SK-N-SH (cell line): ENCODE data around the gene RAPGEFL1. TPM values are rescaled to one million over a fixed set of nuclear protein-coding genes. Genes with fewer than 3 reads are reported as not detected.

Experiments
- CTCF ChIA-PET: fragments of 300-600, 350-600 bp; formaldehyde crosslinking; extraction: SDS; loops from one replicate; lab custom pipeline; 2021; lab: Yijun Ruan, JAX
- POLR2A ChIA-PET: fragments of 350-600 bp; sonication (Branson Sonifier 250); formaldehyde crosslinking; extraction: SDS; loops from one replicate; lab custom pipeline; 2020; ENCODE audit warnings: antibody characterized with exemption, inconsistent platforms; lab: Yijun Ruan, JAX
- DNase-seq: peaks from one replicate; pipeline ENCODE4 v3.0.0; 2012
- H2AFZ ChIP-seq: fragments of 200-600 bp; sonication (generic); 2 replicates; pipeline ENCODE4 v1.8.1; 2016; ENCODE audit warnings: antibody characterized with exemption, mild to moderate bottlenecking, low read depth
- H3F3A ChIP-seq: fragments of 200-600 bp; sonication (generic); replicated peaks from 2 replicates; pipeline ENCODE3; 2016; ENCODE audit warnings: antibody characterized with exemption, mild to moderate bottlenecking; ENCODE audit not compliant: insufficient read depth
- H3K27ac ChIP-seq, 2 experiments: fragments of 200-500 bp in 1 of 2; fragments of 200-600 bp in 1 of 2; sonication (Bioruptor generic) in 1 of 2; sonication (generic), shearing (Covaris generic) in 1 of 2; 2 replicates each; pipeline versions ENCODE4 v1.5.1 to v1.6.1; 2014 to 2016; ENCODE audit warnings: low read depth in 2 of 2, inconsistent platforms in 1 of 2, low read length in 1 of 2, mild to moderate bottlenecking in 1 of 2, mixed read lengths in 1 of 2
- H3K27me3 ChIP-seq: fragments of 200-600 bp; sonication (generic), shearing (Covaris generic); 2 replicates; pipeline ENCODE4 v1.6.1; 2016; ENCODE audit warnings: mixed run types; ENCODE audit not compliant: insufficient read depth
- H3K36me3 ChIP-seq, 2 experiments: fragments of 200-500 bp in 1 of 2; fragments of 200-600 bp in 1 of 2; sonication (Bioruptor generic) in 1 of 2; sonication (generic) in 1 of 2; replicated peaks in 1 of 2; 2 replicates each; pipeline versions ENCODE3 to v1.5.1; 2014 to 2016; ENCODE audit warnings: low read length in 1 of 2, mild to moderate bottlenecking in 1 of 2; ENCODE audit not compliant: insufficient read depth in 2 of 2, control insufficient read depth in 1 of 2
- H3K4me1 ChIP-seq, 2 experiments: fragments of 200-500 bp in 1 of 2; fragments of 200-600 bp in 1 of 2; sonication (Bioruptor generic) in 1 of 2; sonication (generic), shearing (Covaris generic) in 1 of 2; 2 replicates each; pipeline versions ENCODE4 v1.5.1 to v1.6.1; 2014 to 2016; ENCODE audit warnings: low read depth in 1 of 2, low read length in 1 of 2, mixed run types in 1 of 2; ENCODE audit not compliant: insufficient read depth in 2 of 2, control insufficient read depth in 1 of 2
- H3K4me2 ChIP-seq: fragments of 200-600 bp; sonication (generic), shearing (Covaris generic); 2 replicates; pipeline ENCODE4 v1.6.1; 2017; ENCODE audit warnings: mixed run types
- H3K4me3 ChIP-seq, 2 experiments: fragments of 200-500 bp in 1 of 2; fragments of 200-600 bp in 1 of 2; sonication (Bioruptor generic) in 1 of 2; sonication (generic), shearing (Covaris generic) in 1 of 2; 2 replicates each; pipeline versions ENCODE4 v1.5.1 to v1.8.1; 2014 to 2016; ENCODE audit warnings: low read depth in 2 of 2, inconsistent platforms in 1 of 2, low read length in 1 of 2, mild to moderate bottlenecking in 1 of 2, mixed read lengths in 1 of 2, moderate library complexity in 1 of 2
- H3K79me2 ChIP-seq: fragments of 200-600 bp; sonication (generic); 2 replicates; pipeline ENCODE4 v1.8.1; 2017; ENCODE audit warnings: mild to moderate bottlenecking; ENCODE audit not compliant: insufficient read depth
- H3K9ac ChIP-seq: fragments of 200-600 bp; sonication (generic); 2 replicates; pipeline ENCODE4 v1.6.1; 2017; ENCODE audit warnings: mixed run types
- H3K9me2 ChIP-seq: fragments of 200-600 bp; sonication (generic); 2 replicates; pipeline ENCODE4 v1.6.1; 2017; ENCODE audit warnings: mixed run types
- H3K9me3 ChIP-seq: fragments of 200-600 bp; sonication (generic); 2 replicates; pipeline ENCODE4 v1.6.1; 2017; ENCODE audit warnings: mixed run types, mild to moderate bottlenecking, moderate library complexity
- H4K20me1 ChIP-seq: fragments of 200-600 bp; sonication (generic); 2 replicates; pipeline ENCODE4 v1.6.1; 2017; ENCODE audit warnings: mild to moderate bottlenecking, mixed run types; ENCODE audit not compliant: insufficient read depth
- CHD2 ChIP-seq: fragments of 150-350 bp; IDR thresholded peaks from 2 replicates; pipeline ENCODE4 v1.6.1; 2018; ENCODE audit warnings: low read length; ENCODE audit not compliant: partially characterized antibody
- EP300 ChIP-seq, 2 experiments: IDR thresholded peaks; 2 replicates each; pipeline versions ENCODE4 v1.4.0 to v1.6.1; 2012; ENCODE audit warnings: borderline replicate concordance in 1 of 2, low read depth in 1 of 2, low read length in 1 of 2
- FOXJ3 ChIP-seq: sonication (generic); formaldehyde crosslinking; IDR thresholded peaks from 2 replicates; pipeline ENCODE4 v1.5.1; 2020; ENCODE audit warnings: mild to moderate bottlenecking, missing genetic modification reagents
- FOXM1 ChIP-seq: IDR thresholded peaks from 2 replicates; pipeline ENCODE4 v1.4.0; 2012; ENCODE audit warnings: low read depth, mild to moderate bottlenecking
- GATA2 ChIP-seq: sonication (generic); formaldehyde crosslinking; IDR thresholded peaks from 2 replicates; pipeline ENCODE4 v1.5.0; 2020; ENCODE audit warnings: mild to moderate bottlenecking, missing genetic modification reagents
- IRF3 ChIP-seq: fragments of 150-350 bp; IDR thresholded peaks from 2 replicates; pipeline ENCODE4 v1.6.1; 2016; ENCODE audit warnings: mild to moderate bottlenecking, low read depth, low read length
- MEF2A ChIP-seq: IDR thresholded peaks from 2 replicates; pipeline ENCODE4 v1.4.0; 2012; ENCODE audit warnings: low read depth, borderline replicate concordance
- POLR2AphosphoS5 ChIP-seq: IDR thresholded peaks from 2 replicates; pipeline ENCODE4 v1.6.1; 2012; ENCODE audit warnings: low read depth, low read length
- RCOR1 ChIP-seq: fragments of 150-350 bp; IDR thresholded peaks from 2 replicates; pipeline ENCODE4 v1.6.1; 2017; ENCODE audit warnings: antibody characterized with exemption, low read length
- TAF1 ChIP-seq: IDR thresholded peaks from 2 replicates; pipeline ENCODE4 v1.6.1; 2012; ENCODE audit warnings: low read depth, mild to moderate bottlenecking, low read length, moderate library complexity, borderline replicate concordance
- USF2 ChIP-seq: fragments of 150-350 bp; IDR thresholded peaks from 2 replicates; pipeline ENCODE4 v1.6.1; 2017; ENCODE audit warnings: antibody characterized with exemption, low read length, low read depth, borderline replicate concordance
- WGBS: methylation state at CpG from one replicate; pipeline ENCODE4 v1.1.6; 2017; ENCODE audit warnings: low lambda C conversion rate; 5-methylcytosine and 5-hydroxymethylcytosine counted together
- polyA plus RNA-seq, 3 experiments: library from polyadenylated mRNA; depleted of rRNA; stranded (reverse); fragments of >200 nt; gene quantifications; 2 replicates each; pipeline ENCODE4 v1.2.3, GENCODE V29; 2012
- TF ChIP-seq, protein P1 (sequence below): IDR thresholded peaks from 2 replicates; pipeline ENCODE4; 2012
- TF ChIP-seq, protein P2 (sequence below): IDR thresholded peaks from 2 replicates; pipeline ENCODE4 v1.6.1; 2012; ENCODE audit warnings: mild to moderate bottlenecking, low read depth, low read length, moderate library complexity

RAPGEFL1 gene
- polyA plus RNA-seq, 1 of the 3 experiments (the other 2 are of a cell fraction), result 5.9 TPM

DNA sequence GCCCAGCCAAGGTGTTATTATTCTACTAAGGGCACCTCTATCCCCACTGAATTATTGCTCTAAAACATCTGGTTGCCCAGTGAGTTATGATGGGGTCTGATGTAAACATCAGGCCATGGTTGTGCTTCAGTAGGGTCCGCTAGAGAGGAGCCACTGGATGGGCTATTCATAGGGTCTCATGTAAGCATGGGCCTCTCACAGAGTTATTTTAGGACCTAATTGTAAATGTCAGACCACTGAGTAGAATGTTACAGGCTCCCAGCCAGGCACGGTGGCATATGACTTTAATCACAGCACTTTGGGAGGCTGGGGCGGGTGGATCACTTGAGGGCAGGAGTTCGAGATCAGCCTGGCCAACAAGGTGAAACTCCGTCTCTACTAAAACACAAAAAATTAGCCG lies 5.3 kb downstream of the RAPGEFL1 start:
- DNase-seq, result no peak
- Histone ChIP-seq H2AFZ (no peak overlapping the region), H3K4me1 (peaks cover 6 to 23% of the 10 kb centered on the region in 2 experiments; a peak in 1 of 4 replicates), H3K9ac (no peak overlapping the region), H3K9me2 (no peaks in the 10 kb centered on the region), H3F3A (peaks cover 12% of the 10 kb centered on the region), H3K4me2 (no peak overlapping the region), H3K36me3 (peaks cover 0 to 3% of the 10 kb centered on the region in 2 experiments), H3K9me3 (no peaks in the 10 kb centered on the region), H3K27ac (no peak overlapping the region), H3K79me2 (no peaks in the 10 kb centered on the region), H4K20me1 (no peaks in the 10 kb centered on the region), H3K27me3 (no peaks in the 10 kb centered on the region), H3K4me3 (no peak overlapping the region)
- 89% methylated on average over 6 of the region's 6 CpGs for WGBS
- ChIA-PET CTCF (interaction anchor here (10.6 kb wide), 1 partner anchor 10 kb away, joined by 94 read pairs; no protein-coding TSS in a partner anchor), POLR2A (interaction anchor here (1.0 kb wide), 1 partner anchor 9 kb away, joined by 5 read pairs; no protein-coding TSS in a partner anchor)
- TF ChIP-seq FOXM1 (no peak), CHD2 (no peak), FOXJ3 (CRISPR knock-in tag) (no peak), RCOR1 (no peak), EP300 (IDR thresholded peaks at IDR 0.05; ENCODE audit: borderline replicate concordance in 1 of 2, low read depth in 1 of 2, low read length in 1 of 2) (no peak), GATA2 (CRISPR knock-in tag) (no peak), MEF2A (no peak)
- TF ChIP-seq, protein P1, sequence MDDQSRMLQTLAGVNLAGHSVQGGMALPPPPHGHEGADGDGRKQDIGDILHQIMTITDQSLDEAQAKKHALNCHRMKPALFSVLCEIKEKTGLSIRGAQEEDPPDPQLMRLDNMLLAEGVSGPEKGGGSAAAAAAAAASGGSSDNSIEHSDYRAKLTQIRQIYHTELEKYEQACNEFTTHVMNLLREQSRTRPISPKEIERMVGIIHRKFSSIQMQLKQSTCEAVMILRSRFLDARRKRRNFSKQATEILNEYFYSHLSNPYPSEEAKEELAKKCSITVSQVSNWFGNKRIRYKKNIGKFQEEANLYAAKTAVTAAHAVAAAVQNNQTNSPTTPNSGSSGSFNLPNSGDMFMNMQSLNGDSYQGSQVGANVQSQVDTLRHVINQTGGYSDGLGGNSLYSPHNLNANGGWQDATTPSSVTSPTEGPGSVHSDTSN, result no peak
- TF ChIP-seq, protein P2, sequence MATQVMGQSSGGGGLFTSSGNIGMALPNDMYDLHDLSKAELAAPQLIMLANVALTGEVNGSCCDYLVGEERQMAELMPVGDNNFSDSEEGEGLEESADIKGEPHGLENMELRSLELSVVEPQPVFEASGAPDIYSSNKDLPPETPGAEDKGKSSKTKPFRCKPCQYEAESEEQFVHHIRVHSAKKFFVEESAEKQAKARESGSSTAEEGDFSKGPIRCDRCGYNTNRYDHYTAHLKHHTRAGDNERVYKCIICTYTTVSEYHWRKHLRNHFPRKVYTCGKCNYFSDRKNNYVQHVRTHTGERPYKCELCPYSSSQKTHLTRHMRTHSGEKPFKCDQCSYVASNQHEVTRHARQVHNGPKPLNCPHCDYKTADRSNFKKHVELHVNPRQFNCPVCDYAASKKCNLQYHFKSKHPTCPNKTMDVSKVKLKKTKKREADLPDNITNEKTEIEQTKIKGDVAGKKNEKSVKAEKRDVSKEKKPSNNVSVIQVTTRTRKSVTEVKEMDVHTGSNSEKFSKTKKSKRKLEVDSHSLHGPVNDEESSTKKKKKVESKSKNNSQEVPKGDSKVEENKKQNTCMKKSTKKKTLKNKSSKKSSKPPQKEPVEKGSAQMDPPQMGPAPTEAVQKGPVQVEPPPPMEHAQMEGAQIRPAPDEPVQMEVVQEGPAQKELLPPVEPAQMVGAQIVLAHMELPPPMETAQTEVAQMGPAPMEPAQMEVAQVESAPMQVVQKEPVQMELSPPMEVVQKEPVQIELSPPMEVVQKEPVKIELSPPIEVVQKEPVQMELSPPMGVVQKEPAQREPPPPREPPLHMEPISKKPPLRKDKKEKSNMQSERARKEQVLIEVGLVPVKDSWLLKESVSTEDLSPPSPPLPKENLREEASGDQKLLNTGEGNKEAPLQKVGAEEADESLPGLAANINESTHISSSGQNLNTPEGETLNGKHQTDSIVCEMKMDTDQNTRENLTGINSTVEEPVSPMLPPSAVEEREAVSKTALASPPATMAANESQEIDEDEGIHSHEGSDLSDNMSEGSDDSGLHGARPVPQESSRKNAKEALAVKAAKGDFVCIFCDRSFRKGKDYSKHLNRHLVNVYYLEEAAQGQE, result no peak

- POLR2A ChIA-PET, result no interaction called here
- H3K9ac ChIP-seq, result no peak overlapping the region
- H3K9me2 ChIP-seq, result no peaks in the 10 kb centered on the region
- H3F3A ChIP-seq, result peaks cover 4% of the 10 kb centered on the region
- H3K9me3 ChIP-seq, result no peaks in the 10 kb centered on the region
- no peak overlapping the region for H3K27ac ChIP-seq
- H3K4me2 ChIP-seq, result no peak overlapping the region
- no peaks in the 10 kb centered on the region for H4K20me1 ChIP-seq
- H3K27me3 ChIP-seq, result no peaks in the 10 kb centered on the region
- peaks cover 4 to 15% of the 10 kb centered on the region in 2 experiments; a peak in 3 of 4 replicates for H3K4me1 ChIP-seq
- no peak for DNase-seq
- H3K36me3 ChIP-seq, result no peaks in the 10 kb centered on the region
- no peak overlapping the region for H2AFZ ChIP-seq
- no peak overlapping the region for H3K4me3 ChIP-seq
- CTCF ChIA-PET, result no interaction called here
- no peaks in the 10 kb centered on the region for H3K79me2 ChIP-seq
- 96% methylated on average over 3 of the region's 3 CpGs for WGBS
- TF ChIP-seq EP300 (IDR thresholded peaks at IDR 0.05; ENCODE audit: borderline replicate concordance in 1 of 2, low read depth in 1 of 2, low read length in 1 of 2), result no peak
- TF ChIP-seq MEF2A, result no peak
- TF ChIP-seq USF2, result no peak
- TF ChIP-seq, protein P2, result no peak
- no peak for TF ChIP-seq TAF1
- TF ChIP-seq IRF3, result no peak
- no peak for TF ChIP-seq RCOR1
- no peak for TF ChIP-seq POLR2AphosphoS5
These were observed 10.0 kb downstream of the RAPGEFL1 start for GRCh38 chr17:40187238-40187637.
